Stimulated activated CD8-positive, alpha-beta memory T cell treated with anti-CD3 and anti-CD28 coated beads, Interleukin-15, amount 100 ng/mL, for 1 hour (primary cell): ENCODE data around the gene ZIC1.

Experiments
- DNase-seq: peaks from one replicate; pipeline ENCODE4 v3.0.0-alpha.2; 2020; ENCODE audit warnings: low read depth

ZIC1 gene

DNA sequence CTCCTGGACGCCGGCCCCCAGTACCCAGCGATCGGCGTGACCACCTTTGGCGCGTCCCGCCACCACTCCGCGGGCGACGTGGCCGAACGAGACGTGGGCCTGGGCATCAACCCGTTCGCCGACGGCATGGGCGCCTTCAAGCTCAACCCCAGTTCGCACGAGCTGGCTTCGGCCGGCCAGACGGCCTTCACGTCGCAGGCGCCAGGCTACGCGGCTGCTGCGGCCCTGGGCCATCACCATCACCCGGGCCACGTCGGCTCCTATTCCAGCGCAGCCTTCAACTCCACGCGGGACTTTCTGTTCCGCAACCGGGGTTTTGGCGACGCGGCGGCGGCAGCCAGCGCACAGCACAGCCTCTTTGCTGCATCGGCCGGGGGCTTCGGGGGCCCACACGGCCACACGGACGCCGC, 956 bp downstream of the ZIC1 start:
- DNase-seq: no peak

DNA sequence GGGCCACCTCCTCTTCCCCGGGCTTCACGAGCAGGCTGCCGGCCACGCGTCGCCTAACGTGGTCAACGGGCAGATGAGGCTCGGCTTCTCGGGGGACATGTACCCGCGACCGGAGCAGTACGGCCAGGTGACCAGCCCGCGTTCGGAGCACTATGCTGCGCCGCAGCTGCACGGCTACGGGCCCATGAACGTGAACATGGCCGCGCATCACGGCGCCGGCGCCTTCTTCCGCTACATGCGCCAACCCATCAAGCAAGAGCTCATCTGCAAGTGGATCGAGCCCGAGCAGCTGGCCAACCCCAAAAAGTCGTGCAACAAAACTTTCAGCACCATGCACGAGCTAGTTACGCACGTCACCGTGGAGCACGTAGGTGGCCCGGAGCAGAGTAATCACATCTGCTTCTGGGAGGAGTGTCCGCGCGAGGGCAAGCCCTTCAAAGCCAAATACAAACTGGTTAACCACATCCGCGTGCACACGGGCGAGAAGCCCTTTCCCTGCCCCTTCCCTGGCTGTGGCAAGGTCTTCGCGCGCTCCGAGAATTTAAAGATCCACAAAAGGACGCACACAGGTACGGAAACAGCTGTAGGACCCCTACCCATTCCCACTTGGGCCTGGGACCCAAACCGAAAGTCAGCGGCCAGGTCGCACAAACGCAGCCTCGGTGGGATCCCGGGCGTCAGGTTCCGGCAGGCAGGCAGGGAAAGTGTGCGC, 1.5 kb downstream of the ZIC1 start:
- DNase-seq: no peak

DNA sequence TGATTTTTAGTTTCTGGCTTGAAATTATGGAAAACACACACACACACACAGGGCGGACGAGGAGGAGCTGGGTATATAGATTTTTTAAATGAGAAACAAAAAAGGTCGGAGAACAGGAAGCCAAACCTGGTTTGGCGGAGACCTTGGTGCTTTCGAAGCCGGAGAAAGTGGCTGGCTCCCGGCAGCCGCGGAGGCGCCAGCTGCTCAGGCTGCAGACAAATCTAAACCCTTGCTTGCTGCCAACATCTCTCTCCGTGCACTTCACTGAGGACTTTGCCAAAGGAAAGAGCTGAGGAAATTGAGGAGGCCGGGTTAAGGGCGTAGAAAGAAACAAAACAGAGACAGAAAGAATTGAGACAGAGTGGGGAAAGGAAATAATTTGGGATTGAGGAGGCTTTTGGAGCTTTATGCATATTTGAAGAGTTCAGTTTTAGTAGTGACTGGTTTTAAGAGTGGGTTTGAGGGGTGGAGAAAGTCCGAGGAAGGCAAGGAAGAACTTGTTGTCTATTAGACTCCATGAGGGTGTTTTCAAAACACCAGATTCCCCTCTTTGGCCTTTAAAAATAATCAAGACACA, 2.2 kb downstream of the ZIC1 start:
- DNase-seq: no peak

DNA sequence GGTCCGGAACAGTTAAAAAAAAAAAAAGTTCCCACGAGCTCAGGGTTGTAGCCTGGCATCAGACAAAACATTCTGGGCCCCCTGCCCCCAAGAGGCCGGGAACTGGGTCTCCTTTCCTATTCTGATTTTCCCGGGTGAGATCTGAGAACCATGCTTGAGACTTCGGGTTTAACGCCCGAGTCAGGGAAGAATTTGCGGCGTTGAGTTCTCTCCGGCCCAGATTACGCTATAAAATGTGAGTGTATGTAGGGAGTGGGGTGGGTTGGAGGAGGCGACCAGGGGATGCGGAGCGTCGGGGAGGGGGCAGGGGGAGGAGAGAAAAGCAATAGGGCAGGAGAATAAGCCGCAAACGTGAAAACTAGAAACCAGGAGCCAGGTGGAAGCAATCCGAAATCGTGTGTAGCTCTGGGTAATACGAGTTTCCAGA, 2.7 kb downstream of the ZIC1 start:
- DNase-seq: no peak

DNA sequence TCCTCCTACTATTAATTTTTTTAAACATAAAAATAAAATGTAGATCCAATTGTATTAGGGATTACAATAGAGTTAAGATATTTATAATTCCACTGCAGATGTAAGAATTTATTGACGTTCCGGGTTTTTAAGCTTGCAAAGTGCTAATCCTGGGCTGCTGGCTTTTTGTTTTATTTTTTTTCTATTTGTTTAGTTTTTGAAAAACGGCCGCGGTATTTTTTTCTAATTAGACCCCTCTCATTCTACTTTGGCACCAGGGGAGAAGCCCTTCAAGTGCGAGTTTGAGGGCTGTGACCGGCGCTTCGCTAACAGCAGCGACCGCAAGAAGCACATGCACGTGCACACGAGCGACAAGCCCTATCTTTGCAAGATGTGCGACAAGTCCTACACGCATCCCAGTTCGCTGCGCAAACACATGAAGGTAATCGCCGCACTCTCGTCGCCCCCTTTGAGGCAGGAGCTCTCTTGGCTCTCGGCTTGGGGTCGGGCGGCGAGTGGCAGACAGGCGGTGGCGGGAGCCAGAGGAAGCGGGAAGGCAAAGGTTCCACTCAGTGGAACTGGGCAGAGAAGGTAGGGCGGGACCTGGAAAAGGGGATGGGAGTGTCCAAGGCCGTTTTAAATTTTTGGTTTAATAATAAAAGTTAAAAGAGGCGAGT, 3.2 kb downstream of the ZIC1 start:
- DNase-seq: no peak

DNA sequence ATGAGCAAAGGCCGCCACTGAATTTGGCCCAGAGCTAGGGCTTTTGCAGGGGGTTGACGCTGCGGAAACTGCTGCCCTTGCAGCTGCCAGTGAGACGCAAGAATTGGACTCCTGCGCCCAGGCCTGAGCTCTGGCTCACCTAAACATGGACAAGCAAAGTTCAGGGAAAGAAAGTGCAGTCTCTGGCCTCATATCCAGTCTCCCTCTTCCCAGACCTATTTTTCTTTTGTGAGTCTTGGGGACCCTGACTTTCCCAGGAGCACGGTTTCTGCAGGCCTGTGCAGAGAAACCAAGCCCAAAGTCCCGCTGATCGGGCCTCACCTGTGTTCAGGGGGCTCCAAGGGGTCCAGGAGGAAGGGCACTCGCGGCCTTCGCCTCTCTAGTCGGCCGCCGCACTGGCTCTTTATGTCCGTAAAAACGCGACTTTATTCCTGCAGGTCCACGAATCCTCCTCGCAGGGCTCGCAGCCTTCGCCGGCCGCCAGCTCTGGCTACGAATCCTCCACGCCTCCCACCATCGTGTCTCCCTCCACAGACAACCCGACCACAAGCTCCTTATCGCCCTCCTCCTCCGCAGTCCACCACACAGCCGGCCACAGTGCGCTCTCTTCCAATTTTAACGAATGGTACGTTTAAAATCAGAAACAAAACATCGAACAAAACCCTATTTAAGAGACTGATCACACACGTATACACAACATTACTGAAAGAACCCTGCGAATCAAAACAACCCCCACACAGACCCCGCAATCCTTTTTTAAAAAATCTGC, 3.9 kb downstream of the ZIC1 start:
- DNase-seq: no peak

DNA sequence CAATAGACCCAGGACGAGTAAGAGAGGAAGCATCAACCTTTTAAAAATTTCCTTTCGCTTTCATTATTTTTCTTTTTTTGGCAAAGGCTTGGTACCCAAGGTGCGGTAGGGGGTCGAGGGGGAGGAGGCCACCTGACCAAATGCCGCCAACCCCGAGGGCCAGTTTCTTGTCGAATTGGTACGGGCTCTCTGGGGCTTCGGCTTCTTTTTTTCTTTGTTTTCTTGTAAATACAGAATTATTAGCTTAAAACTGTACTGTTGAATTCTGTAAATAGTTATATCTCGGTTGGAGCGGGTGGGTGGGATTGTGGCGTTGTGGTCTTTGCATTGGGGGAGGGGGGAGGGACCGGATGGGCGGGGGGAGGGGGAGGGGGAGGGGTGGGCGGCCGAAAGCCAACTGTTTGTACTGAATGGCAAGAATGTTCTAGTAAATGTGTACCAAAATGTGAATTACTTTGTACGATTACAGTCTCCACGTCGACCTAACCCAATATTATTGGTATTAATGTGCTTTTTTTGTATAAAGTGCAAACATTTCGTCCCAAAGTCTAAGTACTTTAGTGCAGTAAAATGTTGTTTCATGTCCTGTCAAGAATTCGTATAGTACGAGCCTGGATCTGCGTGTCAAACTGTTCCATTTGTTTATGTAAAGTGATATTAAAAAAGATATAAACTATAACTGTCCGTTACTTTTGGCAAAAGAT, 4.7 kb downstream of the ZIC1 start:
- DNase-seq: no peak

DNA sequence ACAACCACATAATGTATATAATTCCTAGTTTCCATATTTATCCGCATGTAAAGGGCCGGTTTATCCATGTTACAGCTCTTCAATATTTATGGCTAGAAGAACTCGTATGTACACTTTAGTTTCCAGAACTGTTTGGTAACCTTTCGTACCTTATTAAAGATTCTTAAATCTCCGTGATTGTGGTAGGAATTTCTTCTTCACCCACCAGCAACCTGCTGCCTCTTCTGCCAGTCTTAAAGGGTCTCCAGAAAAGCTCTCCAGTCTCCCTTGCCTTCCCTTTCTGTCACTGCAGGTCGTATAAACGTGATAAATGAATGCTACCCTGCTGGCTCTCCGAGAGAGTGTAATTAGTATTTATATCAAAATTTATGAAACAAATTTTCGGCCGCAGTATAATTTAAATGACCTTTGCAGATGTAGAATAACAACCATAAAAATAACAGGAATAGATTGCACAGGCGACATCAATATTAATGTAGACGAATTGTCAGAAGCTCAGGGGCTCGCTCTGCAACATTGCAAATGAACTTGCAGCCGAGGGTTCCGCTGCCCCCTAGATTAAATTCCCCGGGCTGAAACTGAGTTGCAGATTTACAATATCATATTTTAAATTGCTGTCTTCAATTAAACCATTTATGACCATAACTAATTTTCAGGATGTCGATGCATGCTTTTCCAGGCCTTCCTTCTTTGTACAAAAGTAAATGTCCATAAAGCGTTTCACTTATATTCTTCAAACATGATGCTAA, 5.4 kb downstream of the ZIC1 start:
- no peak for DNase-seq

DNA sequence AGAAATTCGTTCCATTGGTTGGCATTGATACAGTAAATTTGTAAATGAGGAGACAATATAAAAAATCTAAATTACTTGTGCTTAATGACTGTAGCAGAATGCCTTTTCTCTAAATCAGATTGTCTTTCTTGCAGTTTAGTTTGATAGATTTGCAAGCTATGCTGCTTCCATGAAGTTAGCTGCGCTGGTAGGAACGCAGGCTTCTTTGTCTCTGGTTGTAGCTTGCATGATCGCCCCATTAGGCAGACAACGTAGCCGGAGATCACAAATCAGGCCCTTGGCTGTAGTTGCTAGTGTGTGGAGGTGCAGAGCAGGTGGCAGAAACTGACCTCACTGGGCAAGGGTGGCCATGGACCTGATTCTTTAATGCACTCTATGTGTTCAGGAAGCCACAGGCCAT, 6.1 kb downstream of the ZIC1 start:
- DNase-seq: no peak

DNA sequence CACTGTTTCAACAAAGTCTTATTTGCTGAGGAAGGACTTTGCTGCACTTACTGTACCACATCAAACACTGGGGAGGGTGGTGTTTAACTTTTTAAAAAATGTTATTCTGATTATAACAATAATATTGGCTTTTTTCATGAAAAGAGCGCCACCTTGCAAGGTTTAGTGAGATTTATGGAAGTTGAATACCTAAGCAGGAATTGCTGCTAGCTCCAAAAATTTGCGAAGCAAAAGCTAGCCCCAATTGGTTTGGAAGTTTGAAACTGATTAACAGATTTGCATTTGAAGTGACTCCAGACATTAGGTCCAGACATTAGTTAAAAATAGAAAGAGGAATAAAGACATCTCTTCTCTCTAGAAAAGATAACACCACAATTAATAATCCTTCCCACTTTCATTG, 6.7 kb downstream of the ZIC1 start:
- DNase-seq: no peak

DNA sequence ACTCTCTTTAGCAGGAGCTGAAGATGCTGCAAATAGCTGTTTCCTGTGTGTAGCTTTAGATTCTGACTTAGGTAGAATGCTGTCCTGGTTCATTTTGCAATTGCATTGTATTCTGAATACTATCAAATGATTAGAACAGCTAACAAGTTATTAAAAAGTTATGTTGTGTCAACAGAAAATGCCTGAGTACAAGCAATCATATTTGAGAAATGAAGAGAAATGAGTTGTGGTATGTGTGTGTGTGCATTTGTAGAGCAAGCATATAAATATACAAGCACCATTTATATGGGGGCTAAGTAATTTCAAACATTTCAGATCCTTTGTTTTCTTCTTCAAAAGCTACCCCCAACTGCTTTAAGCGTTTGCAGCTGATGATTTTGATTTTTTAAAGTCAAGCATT, 7.8 kb downstream of the ZIC1 start:
- no peak for DNase-seq

DNA sequence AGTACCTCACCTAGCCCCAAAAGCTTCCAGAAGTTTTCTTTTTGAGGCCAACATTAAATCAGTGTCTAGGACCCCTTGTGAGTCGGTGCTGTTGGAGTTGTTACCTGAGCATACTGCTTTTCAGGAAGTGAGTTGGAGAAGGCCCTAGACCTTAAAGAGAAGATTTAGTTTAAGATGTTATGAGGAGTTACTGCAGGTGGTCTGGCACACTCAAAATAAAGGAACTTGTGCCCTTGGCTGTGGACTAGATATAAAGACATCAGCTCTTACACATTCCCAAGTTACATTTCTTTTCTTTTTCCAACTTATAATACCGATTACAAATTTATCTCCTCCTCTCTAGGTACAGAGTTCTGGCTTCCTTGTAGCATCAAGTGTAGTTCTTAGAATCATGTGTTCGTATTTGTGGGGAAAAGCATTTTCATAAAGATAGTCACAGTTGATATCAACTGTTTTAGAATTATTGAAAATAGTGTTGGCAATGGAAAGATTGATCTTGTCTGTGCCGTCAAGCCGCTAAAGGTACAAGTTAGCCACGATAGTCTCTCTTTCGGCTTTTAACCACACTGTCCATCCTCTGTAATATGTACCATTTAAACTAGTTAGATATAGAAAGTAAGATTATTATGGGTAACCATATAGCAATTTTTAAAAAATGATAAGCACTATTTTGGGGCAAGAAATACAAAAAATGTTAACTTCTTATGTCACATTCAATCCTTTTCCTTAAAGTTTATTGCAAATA, 8.6 kb downstream of the ZIC1 start:
- DNase-seq: no peak

DNA sequence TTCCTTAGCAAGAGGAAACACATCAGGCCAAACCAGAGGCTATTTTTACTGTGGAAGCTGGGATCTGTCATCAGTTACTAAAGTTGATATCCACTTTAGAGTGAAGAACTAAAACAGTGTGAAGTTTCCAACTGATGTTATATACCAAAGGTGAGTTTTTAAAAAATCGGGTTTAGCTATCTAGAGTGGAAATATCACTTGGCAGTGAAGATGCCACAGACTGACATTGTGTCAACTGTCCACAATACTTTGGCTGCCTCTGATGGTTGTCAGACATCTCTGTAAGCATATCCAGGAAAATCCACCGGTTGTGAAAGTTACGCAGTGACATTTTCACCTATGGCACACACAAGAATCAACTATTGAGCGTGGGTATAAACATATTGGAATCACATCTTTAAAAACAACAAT, 9.2 kb downstream of the ZIC1 start:
- DNase-seq: no peak

DNA sequence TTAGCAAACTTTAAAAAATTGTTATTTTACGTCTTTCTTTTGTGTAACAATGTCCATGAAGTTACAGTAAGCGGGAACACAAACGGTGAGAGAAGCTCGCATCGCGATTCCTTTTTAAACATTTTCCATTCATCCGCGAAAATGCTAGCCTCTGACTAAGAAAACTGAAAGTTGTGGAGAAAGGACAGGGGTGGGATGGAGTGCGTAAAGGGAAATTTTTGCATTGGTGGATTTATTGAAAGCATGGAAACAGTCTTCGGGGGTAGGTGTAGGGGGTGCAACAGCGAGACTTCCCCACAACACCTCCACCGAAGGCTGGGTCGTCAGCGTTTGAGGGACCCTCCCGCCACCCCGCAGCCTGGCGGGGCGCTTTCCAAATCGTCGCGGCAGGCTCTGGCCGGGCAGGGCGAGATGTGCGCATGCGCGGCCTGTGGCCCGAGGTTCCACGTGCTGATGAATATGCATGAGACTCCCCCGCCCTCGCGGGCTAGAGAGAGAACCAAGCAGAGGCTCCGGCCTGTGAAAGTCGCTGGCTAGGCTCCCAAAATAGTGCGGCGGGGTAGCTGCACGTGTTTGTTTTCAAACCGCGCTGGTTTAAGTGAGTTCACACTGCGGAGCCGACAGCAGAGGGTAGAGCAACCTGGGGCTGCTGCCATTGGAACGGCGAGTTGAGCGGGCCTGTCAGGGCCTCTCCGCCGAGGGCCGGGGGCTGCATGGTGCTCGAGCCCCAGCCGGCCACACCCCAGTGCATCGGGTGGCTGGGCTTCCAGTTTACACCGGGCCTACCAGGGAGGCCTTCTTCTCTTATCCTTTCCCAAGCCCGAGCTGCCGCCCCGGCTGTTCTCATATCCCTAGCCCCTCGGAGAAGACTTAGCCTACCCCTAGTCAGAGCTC, 9.9 kb downstream of the ZIC1 start:
- DNase-seq: no peak

DNA sequence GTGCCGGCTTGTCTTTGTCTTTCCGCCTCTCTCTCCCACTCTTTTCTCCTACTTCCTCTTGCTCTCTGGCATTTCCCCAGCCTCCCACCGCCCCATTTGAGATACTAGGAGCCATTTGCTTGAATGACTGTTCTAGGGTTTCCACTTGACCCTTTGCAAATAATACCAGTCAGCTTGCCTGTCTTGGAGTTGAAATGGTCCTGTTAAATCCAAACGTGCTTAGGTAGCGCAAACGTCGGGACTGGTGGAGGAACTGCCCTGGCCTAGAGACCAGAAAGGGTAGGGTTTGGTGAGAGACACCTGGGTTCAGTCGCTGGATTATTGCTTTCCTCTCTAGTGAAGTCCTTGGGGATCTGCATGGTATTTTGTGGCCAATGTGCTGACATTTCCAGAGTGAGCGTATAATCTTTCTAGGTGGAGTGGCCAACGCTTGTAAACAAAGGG, 10.6 kb downstream of the ZIC1 start:
- DNase-seq: no peak

DNA sequence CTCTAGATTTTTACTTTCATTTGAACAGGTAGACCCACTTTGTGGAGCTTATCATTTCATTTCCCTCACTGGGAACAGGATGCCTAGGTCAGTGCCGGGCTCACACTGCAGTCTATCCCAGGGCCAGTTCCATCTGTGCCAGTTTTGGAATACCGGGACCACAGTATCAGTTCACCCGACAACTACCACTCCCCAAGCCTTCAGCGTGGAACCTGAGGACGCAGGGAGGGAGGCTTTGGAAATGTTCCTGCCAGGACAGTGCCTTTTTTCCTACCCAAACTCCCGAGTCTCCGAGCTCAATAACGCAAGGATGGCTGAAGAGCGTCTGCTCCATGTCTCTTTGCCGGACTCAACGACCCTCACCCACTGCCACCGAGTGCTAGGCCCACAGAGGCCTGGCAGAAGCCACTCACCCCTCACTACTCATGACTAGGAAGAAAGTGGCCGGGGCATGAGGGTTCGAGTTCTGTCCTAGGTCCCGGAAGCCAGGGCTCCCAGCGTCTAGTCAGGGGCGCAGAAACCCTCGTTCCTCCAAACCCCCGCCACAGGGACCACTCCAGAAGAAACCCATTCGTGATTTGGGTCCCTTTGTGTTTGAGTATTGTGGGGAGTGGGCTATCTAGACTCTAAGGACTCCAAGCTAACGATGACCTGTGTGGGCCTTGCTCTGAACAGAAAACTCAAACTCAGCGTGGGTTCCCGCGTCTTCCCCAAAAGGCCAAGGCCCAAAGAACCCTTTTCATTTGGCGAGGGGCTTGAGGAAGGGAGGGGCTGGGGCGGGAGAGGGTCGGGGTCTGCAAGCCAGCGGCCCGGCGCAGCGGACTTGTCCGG, 11.4 kb downstream of the ZIC1 start:
- no peak for DNase-seq

DNA sequence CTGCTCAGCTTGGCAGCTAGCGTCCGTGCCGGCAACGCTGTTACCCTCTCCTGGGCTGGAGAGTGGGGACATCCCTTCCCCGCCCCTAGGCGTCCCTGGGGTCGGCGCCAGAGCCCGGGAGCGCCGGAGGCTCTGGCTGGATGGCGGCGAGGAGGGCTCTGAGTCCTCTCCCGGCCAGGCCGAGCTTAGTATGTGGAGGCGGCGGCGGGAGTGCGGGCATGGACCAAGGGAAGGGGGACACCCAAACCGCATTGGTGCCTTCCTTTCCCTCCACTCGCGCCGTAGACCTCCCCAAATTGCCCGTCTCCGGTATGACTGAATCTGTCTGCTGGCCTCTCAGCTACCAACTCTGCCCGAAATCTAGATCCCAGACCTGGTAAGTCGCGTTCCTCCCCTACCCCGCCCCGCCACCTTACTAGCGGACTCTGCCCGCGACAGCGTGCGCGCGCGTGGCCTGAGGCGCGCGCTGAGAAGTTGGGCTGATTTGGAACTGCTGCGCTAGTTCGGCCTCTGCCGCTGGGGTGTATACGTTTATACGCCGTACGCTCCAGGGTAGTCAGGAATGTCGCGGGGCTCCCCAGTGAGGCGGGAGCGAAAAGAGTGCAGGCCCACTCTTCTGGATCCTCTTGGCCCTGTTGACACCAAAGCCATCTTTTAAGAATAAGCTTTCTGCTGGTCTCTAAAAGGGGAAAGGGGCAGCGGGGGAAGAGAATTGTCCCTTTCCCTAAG, 12.2 kb downstream of the ZIC1 start:
- no peak for DNase-seq

DNA sequence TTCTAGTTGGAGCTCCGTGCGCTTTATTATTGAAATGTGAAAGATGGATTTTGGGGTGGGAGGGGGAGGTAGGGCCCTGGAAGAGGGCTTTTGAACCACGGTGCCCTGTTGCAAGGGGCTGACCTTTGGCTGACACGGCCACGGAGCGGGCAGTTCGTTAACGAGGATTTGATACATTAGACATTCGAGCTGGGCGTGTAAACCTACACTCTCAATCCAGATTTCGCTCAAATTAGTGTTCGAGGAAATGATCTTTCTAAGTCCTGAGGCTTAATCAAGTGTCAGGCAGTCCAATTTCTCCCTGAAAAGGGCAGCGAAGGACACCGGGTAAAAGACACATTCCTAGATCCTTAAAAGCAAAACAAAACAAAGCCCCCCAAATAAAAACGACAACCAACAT, 13.0 kb downstream of the ZIC1 start:
- no peak for DNase-seq
